Measurements from ENCODE around the gene TBX3.
A peak's percentile ranks its signal among the peaks of the same experiment; 100 is the strongest.

TBX3 gene

DNA sequence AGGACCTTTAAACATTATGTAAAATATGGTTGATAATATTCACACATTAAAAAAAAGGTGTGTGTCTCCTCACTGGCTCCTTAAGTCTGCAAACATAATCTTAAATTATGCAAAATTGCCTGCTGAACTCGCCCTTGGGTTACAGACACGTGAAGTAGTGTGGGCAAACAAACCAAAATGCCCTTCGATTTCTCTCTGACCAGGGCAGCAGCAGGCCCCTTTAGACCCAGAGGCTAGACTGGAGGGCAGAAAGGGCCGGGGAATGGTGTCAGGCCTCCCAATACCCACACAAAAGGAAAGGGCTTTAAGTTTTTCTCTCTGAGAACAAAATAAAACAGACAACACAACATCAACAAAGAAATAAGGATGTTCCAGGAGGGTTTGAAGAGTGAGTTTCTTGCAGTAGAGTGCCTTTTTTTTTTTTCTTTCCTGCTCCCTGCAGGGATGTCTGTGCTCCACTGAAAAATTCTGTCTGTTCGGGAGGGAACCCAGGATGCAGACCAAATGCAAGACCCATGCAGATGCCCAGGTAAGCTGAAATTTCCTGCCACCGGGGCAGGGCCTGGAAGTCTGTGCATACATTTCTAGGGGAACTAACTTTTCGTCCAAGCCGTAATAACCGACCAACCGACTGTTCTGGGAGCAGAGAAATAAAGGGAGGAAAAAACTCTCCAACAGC lies 1.7 kb downstream of the TBX3 start:
- DNase-seq, result no peak

DNA sequence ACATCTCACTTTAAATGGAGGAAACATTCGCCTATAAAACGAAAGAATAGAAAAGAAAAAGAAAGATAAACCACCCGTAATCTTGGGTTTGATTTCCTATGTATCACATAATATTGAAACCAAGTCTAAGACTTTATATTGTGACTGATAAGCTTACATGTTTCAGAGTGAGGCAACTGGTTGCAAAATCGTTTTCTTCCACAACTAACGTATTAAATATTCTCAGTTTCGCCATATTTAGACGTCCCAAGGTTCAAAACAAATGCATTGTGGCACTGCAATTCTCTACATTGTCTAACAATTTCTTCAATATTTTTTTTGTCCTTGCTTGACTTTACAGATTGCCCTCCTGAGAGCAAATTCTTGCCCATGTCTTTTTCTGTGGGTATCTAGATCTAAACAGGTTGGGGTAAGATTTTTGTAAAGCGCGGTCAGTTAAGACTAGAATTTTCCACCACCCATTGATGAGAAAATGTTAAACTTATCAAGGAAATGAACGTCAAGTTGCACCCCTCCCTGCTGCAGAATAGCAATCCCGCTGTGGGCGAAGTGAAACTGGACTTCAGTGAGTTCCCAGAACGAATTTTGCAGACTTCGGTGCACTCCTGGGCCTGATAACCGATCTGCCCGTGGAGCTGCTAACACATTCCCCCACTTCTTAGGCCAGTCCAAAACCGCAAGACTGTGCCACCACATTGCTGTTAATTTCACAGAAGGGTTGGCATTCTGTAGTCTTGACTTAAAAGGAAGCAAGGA lies 2.7 kb downstream of the TBX3 start:
- no peak for DNase-seq

DNA sequence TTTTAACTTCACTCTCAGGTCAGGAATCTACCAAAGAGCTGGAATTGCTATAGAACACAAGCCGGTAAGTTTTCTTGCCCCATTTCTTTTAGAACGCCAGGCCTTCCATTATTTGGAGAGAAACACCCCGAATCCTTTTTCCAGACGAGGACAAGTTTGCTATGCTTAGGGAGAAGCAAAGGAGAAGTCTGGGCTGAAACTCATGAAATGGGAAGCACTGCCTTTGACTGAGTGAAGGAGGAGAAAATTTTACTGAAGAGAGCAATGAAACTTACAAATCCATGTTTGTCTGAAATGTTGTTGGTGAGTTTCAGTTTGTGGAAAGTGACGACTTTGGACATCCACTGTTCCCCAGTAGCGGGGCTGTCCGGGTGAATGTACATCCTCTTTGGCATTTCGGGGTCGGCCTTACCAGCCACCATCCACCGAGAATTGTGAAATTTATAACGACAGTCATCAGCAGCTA lies 3.3 kb downstream of the TBX3 start:
- DNase-seq, result no peak

DNA sequence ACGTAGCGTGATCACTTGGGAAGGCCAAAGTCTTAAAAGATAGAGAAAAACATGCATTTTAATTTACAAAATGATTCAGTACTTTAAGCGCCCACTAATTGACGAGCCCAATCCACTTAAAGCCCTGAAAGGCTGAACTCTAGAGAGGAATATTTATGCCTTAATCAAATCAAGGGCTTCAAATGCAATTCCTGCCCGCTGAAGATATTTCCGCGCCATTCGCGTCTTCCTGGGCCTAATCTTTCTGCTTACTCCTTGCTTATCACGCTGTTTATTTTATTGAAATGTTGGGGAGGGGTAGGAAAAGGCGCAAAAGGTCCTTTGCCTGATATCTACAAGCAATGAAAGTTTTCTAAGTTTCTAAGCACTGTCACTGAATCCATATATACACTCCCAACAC lies 4.0 kb downstream of the TBX3 start:
- DNase-seq, result no peak

DNA sequence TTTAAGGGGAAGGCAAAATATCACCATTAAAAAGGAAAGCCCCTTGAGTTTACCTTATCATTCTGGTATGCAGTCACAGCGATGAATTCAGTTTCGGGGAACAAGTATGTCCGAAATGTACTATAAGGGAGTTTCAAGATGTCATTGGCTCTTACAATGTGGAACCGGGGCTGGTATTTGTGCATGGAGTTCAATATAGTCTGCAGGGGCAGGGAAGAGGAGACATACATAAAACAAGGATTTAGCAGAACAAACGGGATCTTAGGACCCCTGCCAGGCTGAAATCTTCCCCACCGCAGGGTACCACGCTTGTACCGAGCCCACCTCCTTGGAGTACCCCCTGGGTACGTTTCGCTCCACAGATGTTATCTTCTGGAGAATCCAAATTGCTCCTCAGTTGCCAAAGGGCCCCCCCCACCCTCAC lies 4.5 kb downstream of the TBX3 start:
- no peak for DNase-seq

DNA sequence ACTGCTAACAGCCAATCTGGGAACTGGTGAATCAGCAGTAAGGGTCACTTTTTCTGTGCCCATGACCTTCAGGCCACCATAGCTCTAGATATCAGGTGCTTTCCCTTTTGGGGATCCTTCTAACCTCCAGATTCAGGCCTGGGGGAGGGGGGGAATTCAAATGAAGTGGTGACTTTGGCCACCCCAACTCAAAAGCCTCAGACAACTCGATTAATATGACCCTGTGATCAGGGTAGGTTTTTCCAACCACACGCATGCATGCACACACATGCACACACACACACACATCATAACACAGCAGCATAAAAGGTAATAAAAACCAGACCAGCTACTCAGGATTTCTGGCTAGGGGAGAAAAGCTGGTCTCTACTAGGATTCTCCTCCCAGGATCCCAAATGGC lies 5.3 kb downstream of the TBX3 start:
- no peak for DNase-seq

DNA sequence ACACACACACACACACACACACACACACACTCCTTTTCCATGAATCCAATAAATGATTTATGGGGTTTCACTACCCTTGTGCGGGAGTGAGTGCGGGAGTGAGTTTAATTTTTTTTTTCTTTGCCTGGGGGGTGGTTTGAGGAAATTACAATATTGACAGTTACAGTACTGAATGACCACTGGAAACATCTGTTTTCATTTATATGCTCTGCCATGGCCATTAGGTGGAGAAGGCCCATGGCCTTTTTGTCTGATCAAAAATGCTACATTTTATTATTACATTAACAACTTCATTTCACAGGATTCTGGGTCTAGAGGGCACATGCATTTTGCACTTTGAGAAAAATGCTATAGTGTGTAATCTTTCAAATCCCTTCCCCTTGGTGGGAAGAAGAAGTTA lies 5.9 kb downstream of the TBX3 start:
- DNase-seq, result no peak

DNA sequence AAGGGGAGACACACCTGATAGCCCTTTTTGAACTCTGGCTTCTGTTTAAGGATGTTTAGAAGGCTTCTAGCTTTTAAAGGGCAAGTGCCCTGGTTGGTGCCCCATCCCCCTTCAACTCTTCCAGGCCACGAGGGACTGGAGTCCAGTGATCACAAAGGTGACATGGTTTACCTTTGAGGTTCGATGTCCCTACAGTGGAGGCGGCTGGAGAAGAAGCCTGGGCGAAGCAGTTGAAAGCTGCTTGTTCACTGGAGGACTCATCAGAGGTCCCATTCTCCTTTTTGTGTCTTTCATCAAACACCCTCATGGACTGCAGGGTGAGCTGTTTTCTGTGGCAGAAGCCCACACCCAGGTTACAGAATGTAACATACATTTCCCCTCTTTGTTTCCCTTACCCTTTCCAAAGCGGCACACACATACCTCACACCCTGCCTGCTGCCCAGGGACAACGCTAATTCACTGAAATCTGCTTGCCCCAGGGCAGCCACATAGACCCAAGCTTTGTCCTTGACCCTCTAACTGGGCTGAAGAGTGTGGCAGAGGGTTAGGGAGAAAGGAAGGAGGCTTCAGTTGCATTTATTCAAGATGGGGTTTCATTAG lies 7.7 kb downstream of the TBX3 start:
- no peak for DNase-seq

DNA sequence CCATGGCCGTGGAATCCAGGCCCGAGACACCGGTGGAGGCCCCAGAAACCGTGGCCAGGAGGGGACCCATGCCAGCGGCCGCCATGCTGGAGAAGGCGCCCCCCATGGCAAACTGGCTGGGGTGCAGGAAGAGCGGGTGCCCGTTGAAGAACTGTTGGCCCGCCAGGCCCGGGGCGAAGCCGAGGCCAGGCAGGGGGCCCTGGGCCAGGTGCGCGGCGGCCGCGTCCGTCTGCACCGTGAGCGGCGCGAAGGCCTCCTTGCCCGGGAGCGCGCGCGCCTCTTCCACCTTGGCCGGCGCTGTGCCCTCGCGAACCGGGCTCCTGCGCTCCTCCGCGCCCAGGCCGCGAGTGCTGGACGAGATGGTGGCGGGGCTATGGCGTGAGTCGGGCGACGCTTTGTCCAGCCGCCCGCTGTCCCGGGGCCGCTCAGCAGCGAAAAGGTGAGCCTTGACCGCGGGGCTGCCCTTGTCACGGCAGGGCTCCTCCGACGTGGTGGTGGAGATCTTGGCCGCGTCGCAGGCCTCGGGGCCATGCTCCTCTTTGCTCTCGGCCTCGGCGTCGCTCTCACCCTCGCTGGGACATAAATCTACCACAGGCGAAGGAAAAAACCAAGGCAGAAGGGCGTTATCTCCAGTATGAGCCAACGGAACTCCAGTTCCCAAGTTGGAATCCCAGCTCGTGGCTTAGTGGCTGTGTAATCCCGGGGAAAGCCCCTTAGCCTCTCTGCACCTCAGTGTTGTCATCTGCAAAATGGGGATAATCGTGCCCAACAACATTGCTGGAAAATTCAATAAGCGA lies 9.5 kb downstream of the TBX3 start:
- DNase-seq, result no peak

DNA sequence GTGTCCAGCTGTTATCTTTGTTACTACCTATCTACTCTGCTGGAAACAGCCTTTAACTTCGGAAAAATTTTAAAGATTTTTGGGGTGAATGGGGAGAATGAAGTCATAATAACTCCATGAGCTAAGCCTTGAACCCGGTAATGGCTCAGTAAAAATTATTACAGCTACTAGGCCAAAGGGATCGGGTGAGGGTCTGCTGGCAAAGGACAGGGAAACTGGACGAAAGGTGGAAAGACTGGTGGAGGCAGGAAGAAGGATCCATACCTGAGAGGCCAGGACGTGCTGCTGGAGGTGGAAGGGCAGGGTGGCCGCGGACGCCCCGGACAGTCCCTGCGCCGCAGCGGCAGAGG lies 10.1 kb downstream of the TBX3 start:
- DNase-seq, result no peak

DNA sequence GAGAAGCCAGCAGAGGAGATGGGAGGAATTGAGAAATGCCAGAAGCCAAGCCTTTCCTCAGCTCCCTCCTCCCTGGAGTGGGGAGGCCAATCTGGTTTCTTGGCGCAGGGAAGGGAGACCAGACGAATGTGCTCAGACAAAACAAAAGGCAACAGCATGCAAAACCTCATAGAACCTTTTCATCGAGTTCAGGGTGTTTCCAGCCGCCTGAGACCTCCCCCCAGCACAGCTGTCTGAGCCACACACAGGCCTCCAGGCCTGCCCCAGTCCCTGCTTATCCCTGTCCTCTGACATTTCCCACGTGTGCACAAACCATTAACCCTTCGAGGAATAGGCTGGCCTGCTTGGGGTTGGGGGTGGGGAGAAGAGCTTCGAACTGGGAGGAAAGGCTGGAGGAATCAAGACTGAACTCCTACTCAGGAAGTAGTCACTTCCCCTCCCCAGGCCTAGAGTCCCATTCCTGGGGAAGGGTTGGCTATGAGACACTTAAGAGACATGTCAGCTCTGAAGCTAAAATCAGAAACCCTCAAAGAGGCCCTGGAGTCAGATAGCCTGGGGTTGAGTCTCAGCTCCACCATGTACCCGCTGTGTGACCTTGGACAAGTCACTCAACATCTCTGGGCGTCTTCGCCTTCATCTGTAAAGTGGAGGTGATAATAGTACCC lies 10.7 kb downstream of the TBX3 start:
- DNase-seq, result no peak

DNA sequence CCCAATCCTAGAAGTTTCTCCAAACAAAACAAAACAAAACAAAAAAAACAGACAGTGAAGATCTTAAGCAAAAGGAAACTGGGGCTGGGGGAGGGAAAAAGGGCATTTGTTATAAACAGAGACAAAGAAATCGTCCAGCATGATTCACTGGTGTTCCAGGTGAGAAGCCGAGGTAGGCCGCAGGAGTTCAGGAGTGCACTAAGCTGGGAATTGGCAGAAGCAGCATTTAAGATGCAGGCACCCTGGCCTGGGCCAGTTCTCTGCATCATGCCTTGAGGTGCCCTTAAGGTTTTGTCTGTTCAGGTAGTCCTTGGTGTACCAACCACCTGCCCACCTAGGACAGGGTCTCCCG lies 11.2 kb downstream of the TBX3 start:
- DNase-seq, result no peak

DNA sequence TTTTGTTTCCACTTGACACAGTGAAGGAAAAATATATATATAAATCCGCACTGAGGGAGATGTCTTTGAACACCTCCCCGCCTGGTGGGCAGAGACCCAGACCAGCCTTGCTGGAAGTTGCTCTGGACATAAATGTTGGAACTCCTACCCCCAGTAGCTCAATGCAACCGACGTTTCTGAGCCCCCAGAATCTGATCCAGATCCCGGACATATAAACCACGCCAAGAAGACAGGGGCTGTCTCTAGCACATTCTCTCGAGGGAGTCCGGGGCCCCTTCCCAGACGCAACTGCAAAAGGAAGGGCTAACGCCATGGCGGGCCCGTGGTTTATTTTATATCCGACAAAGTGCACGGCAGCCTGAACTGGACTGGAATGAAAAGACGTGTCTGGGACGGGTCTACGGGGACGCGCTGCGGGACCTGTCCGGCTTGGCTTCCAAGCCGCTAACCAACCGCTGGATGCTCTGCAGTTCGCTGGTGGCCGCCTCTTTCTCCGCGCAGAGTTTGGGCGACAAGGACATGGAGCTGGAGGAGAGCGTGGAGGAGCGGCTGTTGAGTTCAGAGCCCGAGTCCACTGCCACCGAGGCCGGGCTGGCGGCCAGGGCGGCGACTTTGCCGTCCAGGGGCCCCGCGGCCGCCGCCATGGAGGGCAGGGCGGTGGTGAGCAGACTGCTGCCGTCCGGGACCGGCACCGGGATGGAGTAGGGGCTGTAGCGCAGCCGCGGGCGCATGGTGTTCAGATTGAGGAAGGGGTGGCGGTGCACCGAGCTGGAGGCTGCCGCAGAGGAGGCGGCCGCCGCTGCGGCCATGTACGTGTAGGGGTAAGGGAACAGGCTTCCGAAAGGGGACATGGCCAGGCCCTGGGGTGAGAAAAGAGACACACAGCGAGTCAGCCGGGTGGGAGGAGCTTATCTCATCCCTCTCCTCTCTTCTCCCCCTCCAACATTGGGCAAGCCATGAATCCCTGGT lies 12.2 kb downstream of the TBX3 start:
- DNase-seq, result no peak

DNA sequence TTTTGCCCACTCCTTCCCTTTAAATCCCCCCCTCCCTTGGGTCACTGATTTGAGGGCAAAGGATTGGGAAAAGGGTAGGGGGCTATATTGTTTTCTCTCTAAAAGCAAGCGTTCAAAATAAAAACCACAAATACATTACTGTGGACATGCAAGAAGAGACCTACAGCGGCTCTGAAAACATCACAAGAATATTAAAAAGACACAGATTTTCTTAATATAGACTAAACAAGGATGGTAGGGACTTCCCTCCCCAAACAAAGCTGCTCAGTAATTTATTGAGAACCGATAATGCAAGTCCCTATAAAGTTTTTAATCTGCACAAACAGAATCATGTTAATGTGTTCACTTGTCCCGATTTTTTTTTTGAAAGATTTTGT lies 12.9 kb downstream of the TBX3 start:
- no peak for DNase-seq

DNA sequence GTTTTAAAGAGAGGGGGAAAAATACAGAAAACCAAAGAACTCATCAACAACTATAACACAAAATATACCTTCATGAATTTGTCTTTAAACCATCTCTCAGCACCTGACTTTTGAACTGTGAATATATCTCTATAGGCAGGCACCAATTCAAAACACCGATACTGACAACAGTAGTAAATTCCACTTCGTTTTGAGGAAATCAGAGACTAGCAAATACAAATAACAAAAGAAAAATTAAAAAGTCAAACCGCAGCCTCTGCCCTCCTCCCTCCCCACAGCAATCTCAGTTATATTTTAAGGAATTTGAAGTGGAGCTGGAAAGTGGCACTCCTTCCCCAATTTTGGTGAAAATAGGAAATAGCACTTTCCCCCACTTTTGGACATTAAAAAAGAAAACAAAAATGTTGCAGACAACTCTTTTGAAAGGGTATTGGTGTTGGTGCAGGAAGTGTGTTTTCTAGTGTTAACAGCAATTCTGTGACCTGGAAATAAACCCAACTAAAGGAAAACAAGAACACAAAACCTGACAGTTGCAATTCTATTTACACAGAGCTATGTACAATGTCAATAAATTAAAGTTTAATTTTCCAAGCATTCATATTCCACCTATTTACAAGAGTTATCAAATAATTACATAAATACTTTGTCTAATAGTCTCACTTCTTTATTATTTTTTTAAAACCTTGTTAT lies 13.5 kb downstream of the TBX3 start:
- no peak for DNase-seq

DNA sequence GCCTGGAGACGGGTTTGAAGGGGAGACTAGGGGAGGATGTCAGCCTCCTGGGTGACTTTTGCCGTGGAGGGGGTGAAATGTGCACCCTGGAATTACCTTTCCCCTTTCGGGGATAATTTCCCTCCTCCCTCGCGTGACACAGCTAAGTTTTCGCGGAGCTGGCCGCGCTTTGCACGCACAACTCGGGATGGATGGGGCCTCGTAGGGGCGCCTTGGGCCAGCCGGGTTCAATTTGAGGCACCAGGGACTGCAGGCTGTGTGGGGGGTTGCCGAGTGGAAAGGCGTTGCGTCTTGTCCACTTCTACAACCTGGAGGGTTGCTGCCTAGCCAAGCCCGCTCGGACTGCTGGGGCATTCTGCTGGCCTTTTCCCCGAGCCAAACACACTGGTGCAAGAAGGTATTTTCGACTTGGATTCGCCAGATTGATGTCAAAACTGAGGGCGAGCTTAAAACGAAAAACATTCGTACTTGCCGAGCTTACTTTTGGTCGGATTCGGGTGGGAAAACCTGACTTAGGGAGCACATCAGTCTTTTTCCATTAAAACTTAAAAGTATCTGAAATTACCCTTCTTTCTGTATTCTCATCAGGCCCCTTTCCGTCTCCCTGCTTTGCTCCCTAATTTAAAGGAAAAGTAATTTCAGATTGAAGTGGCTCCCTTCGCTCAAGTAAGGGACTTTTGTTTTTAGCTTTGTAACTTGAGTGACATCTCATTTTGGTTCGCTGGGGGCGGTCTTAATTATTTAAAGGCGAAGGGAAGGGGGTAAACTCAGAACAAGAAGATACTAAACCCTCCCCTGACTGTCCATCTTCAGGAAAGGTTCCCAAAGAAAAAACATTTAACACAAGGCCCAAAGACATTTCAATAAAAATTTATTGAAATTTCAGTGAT lies 14.3 kb downstream of the TBX3 start:
- DNase-seq, result no peak

DNA sequence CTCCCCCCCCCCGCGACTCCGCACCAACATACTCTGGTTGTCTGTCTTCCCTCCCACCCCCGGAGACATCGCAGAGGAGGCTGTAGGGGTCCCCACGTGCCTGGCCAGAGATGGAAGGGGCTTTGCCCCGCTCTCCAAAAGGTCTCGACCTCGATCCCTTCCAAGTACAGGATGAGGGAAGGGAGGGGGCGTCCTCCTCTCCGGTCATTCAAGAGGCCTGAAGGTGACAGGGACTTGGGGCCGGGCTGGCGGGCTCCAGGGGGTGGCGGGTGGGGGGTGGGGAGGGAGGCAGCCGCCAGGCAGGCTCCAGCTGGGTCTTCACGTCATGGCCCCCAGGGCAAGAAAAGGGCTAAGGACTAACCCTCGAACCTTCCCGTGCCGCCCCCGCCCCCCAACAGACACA lies 15.1 kb downstream of the TBX3 start:
- no peak for DNase-seq

DNA sequence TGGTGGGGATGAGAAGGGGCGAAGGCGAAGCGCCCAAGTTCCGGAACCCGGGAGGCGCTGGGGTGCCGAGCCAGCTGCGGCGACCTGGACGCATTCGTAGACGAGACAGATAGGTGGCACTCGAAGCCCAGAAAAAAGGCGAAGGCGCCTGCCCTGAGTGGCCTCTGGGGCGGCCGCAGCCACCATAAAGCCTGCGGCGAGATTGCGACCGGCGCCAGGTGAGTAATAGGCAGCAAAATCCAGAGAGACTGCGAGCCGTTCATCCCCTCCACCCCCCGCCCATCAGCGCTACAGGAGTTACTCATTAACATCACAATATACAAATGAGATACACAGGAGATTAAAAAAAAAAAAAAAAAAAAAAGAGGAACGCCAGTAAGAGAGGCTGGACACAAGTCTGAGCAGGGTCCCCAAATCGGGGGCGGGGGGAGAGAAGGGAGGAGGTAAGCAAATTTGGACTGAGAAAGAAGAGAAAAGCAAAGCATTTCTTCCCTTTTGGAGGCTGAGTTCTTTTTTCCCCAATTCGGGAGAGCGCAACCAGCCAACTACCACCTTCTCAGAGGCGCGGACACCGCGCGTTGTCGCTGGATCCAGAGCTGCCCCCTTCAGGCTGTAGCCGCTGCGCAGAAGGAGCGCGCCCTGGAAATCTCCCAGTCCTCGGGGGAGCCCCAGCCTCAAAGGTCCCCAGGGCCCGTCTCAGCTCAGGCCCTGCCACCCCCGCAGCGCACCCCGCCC lies 15.7 kb downstream of the TBX3 start:
- DNase-seq, result peak; percentile 70

DNA sequence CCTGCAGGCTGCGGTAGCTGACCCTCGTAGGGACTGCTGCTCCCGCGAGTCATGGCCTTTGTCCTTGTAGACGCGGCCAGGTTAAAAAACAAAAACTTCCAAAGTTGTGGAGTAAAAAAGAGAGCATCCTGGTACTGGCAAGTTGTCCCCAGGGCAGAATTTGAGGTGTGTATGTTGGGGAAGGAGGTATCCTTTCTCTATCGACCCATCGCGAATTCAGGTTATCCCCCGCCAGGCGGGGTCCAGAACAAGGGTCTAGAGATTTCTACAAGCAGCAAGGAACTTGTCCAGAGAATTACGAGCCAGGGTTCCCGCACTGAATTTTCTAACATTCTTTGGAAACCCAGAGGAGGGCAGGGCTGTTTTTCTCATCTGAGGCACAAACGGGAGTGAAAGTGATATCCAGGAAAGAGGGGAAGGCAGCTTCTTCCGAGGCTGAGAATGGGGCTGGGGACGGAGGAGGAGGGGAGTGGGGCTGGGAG lies 16.3 kb downstream of the TBX3 start:
- no peak for DNase-seq

All from NCI-H226 (cell line).